CD14-positive monocyte (primary cell): ENCODE results near the gene WDFY4. TPM values are rescaled to one million over a fixed set of nuclear protein-coding genes. Genes with fewer than 3 reads are reported as not detected.
A peak's percentile ranks its signal among the peaks of the same experiment; 100 is the strongest.

ENCODE experiments used
- DNase-seq, 3 donors: peaks; one replicate each; pipeline ENCODE4 v3.0.0-alpha.2; 2011 to 2022
- H2AFZ ChIP-seq: 2 replicates; pipeline ENCODE4 v1.6.0; 2012; ENCODE audit warnings: mild to moderate bottlenecking, low read depth, low read length, inconsistent platforms; ENCODE audit not compliant: insufficient read depth, poor library complexity, severe bottlenecking
- H3K27ac ChIP-seq, 2 donors: 1 replicate in 1 of 2; 2 replicates in 1 of 2; pipeline ENCODE4 v1.5.1; 2012 to 2013; ENCODE audit warnings: low read length in 2 of 2, control low read depth in 1 of 2, inconsistent platforms in 1 of 2, low read depth in 1 of 2, mild to moderate bottlenecking in 1 of 2
- H3K27me3 ChIP-seq, 2 donors: one replicate each; pipeline versions ENCODE4 v1.6.0 to v1.6.1; 2011 to 2013; ENCODE audit warnings: low read length in 2 of 2; ENCODE audit not compliant: control insufficient read depth in 2 of 2, insufficient read depth in 2 of 2
- H3K36me3 ChIP-seq, 2 donors: replicated peaks in 1 of 2; 1 replicate in 1 of 2; 2 replicates in 1 of 2; pipeline versions ENCODE4 v1.5.1 to v1.6.1; 2012 to 2013; ENCODE audit warnings: low read length in 2 of 2, control low read depth in 1 of 2, inconsistent platforms in 1 of 2, mild to moderate bottlenecking in 1 of 2; ENCODE audit not compliant: insufficient read depth in 2 of 2, control insufficient read depth in 1 of 2
- H3K4me1 ChIP-seq, 2 donors: 1 replicate in 1 of 2; 2 replicates in 1 of 2; pipeline versions ENCODE4 v1.5.1 to v1.6.1; 2012 to 2013; ENCODE audit warnings: low read length in 2 of 2, control low read depth in 1 of 2, inconsistent platforms in 1 of 2, mild to moderate bottlenecking in 1 of 2, moderate library complexity in 1 of 2; ENCODE audit not compliant: insufficient read depth in 2 of 2, control insufficient read depth in 1 of 2
- H3K4me2 ChIP-seq: replicated peaks from 2 replicates; pipeline ENCODE3; 2012; ENCODE audit warnings: low read length, moderate library complexity, mild to moderate bottlenecking; ENCODE audit not compliant: poor library complexity, severe bottlenecking; ENCODE audit errors: extremely low read depth
- H3K4me3 ChIP-seq, 3 experiments: fragments of 200-600 bp in 1 of 3; sonication (generic) in 1 of 3; replicated peaks in 1 of 3; 1 replicate in 2 of 3; 2 replicates in 1 of 3; pipeline ENCODE4 v1.5.1; 2011 to 2013; ENCODE audit warnings: low read length in 3 of 3, mild to moderate bottlenecking in 3 of 3, control low read depth in 2 of 3, low read depth in 2 of 3, inconsistent platforms in 1 of 3, moderate library complexity in 1 of 3
- H3K79me2 ChIP-seq: 2 replicates; pipeline ENCODE4 v1.6.0; 2012; ENCODE audit warnings: mild to moderate bottlenecking, control low read depth, inconsistent platforms, low read length, moderate library complexity; ENCODE audit not compliant: insufficient read depth
- H3K9ac ChIP-seq: 2 replicates; pipeline ENCODE4 v1.6.0; 2017; ENCODE audit warnings: low read length, mild to moderate bottlenecking; ENCODE audit not compliant: insufficient read depth, poor library complexity, severe bottlenecking
- H3K9me3 ChIP-seq, 2 donors: replicated peaks in 1 of 2; 1 replicate in 1 of 2; 2 replicates in 1 of 2; pipeline versions ENCODE4 v1.5.1 to v1.6.1; 2012 to 2013; ENCODE audit warnings: low read length in 2 of 2, control low read depth in 1 of 2; ENCODE audit not compliant: control insufficient read depth in 1 of 2, insufficient read depth in 1 of 2
- H4K20me1 ChIP-seq: 2 replicates; pipeline ENCODE4 v1.6.0; 2012; ENCODE audit warnings: mild to moderate bottlenecking, low read length, control low read depth, moderate library complexity; ENCODE audit not compliant: insufficient read depth
- H3K27ac Mint-ChIP-seq, 7 donors: one replicate each; pipeline ENCODE4 v1.8.0; 2020; ENCODE audit warnings: mild to moderate bottlenecking in 7 of 7, mixed read lengths in 7 of 7, moderate library complexity in 6 of 7, inconsistent platforms in 2 of 7
- H3K27me3 Mint-ChIP-seq, 3 donors: one replicate each; pipeline ENCODE4 v1.8.0; 2021 to 2022; ENCODE audit warnings: low read depth in 3 of 3, mild to moderate bottlenecking in 3 of 3, mixed read lengths in 3 of 3, moderate library complexity in 3 of 3, inconsistent platforms in 1 of 3
- H3K36me3 Mint-ChIP-seq, 2 donors: one replicate each; pipeline ENCODE4 v1.8.0; 2020; ENCODE audit warnings: mixed read lengths in 2 of 2, inconsistent platforms in 1 of 2, mild to moderate bottlenecking in 1 of 2
- H3K4me1 Mint-ChIP-seq: one replicate; pipeline ENCODE4 v1.8.0; 2020; ENCODE audit warnings: mild to moderate bottlenecking, mixed read lengths
- H3K4me3 Mint-ChIP-seq, 2 donors: one replicate each; pipeline ENCODE4 v1.8.0; 2020; ENCODE audit warnings: mild to moderate bottlenecking in 2 of 2, mixed read lengths in 2 of 2, moderate library complexity in 1 of 2
- H3K9me3 Mint-ChIP-seq, 7 donors: one replicate each; pipeline ENCODE4 v1.8.0; 2020 to 2022; ENCODE audit warnings: mixed read lengths in 7 of 7, mild to moderate bottlenecking in 6 of 7, moderate library complexity in 6 of 7, inconsistent platforms in 2 of 7
- WGBS: methylation state at CpG from one replicate; pipeline ENCODE4 v1.1.5; 2013; ENCODE audit warnings: missing lambda C conversion rate; ENCODE audit not compliant: insufficient coverage; 5-methylcytosine and 5-hydroxymethylcytosine counted together
- intact Hi-C, 2 donors: fragments of 100-400 bp; cut with micrococcal nuclease; formaldehyde crosslinking; loops; one replicate each; pipeline versions ENCODE4 v1.15.0 to v1.15.1; 2023
- polyA plus RNA-seq, 3 donors: library from polyadenylated mRNA; depleted of rRNA in 1 of 3; unstranded in 2 of 3; stranded (reverse) in 1 of 3; fragments of 300-500 nt in 2 of 3; fragments of >200 nt in 1 of 3; fragmentation: Illumina TruSeq in 2 of 3; gene quantifications; 1 replicate in 2 of 3; 2 replicates in 1 of 3; pipeline ENCODE4 v1.2.3, GENCODE V29; 2012 to 2021
- TF ChIP-seq, protein P1 (sequence below): fragments of 200-600 bp; IDR thresholded peaks from one replicate; pipeline ENCODE4 v1.8.0; 2022; ENCODE audit warnings: antibody characterized with exemption, mild to moderate bottlenecking

Gene WDFY4
- polyA plus RNA-seq, 3 donors, result 7.5 to 36.1 (median 9.8) TPM

DNA sequence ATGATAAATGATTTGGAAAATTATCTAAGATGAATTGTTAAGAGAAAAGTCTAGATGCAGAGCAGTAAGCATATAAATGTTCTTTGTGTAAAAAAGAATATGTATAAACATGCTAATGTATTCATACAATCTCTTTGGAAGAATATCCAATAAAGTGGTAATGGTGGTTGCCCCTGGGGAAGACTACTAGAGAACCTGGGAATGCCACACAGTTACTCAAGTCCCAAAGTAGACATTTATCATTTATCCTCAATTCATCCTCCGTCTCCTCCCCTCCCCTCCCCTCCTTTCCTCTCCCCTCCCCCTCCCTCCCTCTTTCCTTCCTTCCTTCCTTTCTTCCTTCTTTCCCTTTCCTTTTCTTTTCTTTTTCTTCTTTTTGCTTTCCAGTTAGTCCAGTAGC, 203.3 kb downstream of the WDFY4 start:
- Mint-ChIP-seq H3K27me3 (peaks cover 0 to 1% (median 0%) of the 10 kb centered on the region in 3 donors), H3K27ac (no peak overlapping the region), H3K36me3 (peaks cover 64 to 82% of the 10 kb centered on the region in 2 donors), H3K4me3 (no peak overlapping the region), H3K4me1 (no peaks in the 10 kb centered on the region), H3K9me3 (no peaks in the 10 kb centered on the region)
- WGBS, result 100% methylated on average over 1 of the region's 1 CpG
- H3K36me3 ChIP-seq, result peaks cover 40 to 90% of the 10 kb centered on the region in 2 donors
- no peak overlapping the region for H3K4me2 ChIP-seq
- no peaks in the 10 kb centered on the region for H3K4me1 ChIP-seq
- no peaks in the 10 kb centered on the region for H4K20me1 ChIP-seq
- no peak overlapping the region for H3K9ac ChIP-seq
- H3K79me2 ChIP-seq, result no peaks in the 10 kb centered on the region
- no peak overlapping the region for H3K4me3 ChIP-seq
- H3K9me3 ChIP-seq, result no peaks in the 10 kb centered on the region
- no peak for DNase-seq
- H2AFZ ChIP-seq, result no peak overlapping the region
- TF ChIP-seq, protein P1, sequence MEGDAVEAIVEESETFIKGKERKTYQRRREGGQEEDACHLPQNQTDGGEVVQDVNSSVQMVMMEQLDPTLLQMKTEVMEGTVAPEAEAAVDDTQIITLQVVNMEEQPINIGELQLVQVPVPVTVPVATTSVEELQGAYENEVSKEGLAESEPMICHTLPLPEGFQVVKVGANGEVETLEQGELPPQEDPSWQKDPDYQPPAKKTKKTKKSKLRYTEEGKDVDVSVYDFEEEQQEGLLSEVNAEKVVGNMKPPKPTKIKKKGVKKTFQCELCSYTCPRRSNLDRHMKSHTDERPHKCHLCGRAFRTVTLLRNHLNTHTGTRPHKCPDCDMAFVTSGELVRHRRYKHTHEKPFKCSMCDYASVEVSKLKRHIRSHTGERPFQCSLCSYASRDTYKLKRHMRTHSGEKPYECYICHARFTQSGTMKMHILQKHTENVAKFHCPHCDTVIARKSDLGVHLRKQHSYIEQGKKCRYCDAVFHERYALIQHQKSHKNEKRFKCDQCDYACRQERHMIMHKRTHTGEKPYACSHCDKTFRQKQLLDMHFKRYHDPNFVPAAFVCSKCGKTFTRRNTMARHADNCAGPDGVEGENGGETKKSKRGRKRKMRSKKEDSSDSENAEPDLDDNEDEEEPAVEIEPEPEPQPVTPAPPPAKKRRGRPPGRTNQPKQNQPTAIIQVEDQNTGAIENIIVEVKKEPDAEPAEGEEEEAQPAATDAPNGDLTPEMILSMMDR, result no peak
- intact Hi-C loops, result no loop called here
- H3K27ac ChIP-seq, result no peak overlapping the region
- no peaks in the 10 kb centered on the region for H3K27me3 ChIP-seq

DNA sequence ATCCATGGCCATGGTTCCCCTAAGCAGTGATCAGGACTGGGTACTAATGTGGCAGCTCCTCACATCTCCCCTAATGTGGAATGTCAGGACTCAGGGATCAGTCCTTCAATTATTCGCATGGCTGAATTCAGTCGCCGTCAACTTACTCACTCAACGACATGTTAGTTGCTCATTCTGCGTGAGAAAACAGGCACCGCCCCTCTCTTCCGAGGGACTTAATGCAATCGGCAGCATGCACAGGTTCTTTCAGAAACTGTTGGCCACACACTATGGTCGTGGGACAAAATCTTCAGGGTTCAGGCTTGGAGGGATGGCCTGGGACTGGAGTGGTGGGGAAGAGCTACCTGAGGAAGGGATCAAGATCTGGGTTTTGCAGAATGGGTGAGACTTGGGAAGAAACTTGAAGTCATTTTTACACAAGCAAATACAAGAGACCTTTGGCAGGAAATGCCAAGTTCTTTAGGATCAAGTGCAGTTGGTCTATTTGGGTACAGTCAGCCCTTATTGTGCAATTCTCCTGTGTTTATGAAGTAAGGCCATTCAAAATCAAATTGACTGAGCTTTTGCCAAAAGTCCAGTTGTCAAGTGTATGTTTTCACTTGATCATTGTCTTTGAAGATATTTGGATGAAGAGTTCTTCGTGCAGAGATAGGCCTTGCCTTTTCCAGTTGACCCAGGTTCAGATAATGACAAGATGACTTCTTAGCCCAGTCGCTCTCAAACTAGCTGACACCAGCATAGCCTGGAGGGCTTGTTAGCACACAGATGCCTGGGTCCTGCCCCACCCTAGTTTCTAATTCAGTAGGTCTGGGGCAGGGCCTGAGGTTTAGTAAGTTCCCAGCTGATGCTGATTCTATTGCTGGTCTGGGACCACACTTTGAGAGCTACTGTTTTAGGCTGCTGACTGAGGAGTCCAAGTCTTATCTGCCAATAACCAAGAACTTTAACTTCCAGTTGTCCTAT, 206.5 kb downstream of the WDFY4 start:
- DNase-seq, result no peak
- 99% methylated on average over 8 of the region's 11 CpGs for WGBS
- Histone ChIP-seq H3K4me3 (no peak overlapping the region), H3K4me2 (no peak overlapping the region), H3K79me2 (no peaks in the 10 kb centered on the region), H3K36me3 (peaks cover 70 to 95% of the 10 kb centered on the region in 2 donors), H2AFZ (no peak overlapping the region), H4K20me1 (no peaks in the 10 kb centered on the region), H3K27ac (no peak overlapping the region), H3K9ac (no peak overlapping the region), H3K27me3 (no peaks in the 10 kb centered on the region), H3K9me3 (no peaks in the 10 kb centered on the region), H3K4me1 (no peaks in the 10 kb centered on the region)
- Mint-ChIP-seq H3K36me3 (peaks cover 72 to 90% of the 10 kb centered on the region in 2 donors), H3K27ac (peak overlapping the region in 3 of 7 donors; percentile 0 to 3 (median 1)), H3K4me3 (no peak overlapping the region), H3K4me1 (no peaks in the 10 kb centered on the region), H3K27me3 (no peaks in the 10 kb centered on the region), H3K9me3 (peaks cover 0 to 1% (median 0%) of the 10 kb centered on the region in 7 donors)
- TF ChIP-seq, protein P1, result no peak
- intact Hi-C loops, result no loop called here
